ENCODE data around the gene MAST2. TPM values are rescaled to one million over a fixed set of nuclear protein-coding genes. Genes with fewer than 3 reads are reported as not detected.

MAST2 gene
- total and polyA plus RNA-seq, 9 of the 15 experiments (the other 6 are each of a cell fraction or from before 2014, with no cell fraction given): 0.73 to 32.0 (median 17.8) TPM

DNA sequence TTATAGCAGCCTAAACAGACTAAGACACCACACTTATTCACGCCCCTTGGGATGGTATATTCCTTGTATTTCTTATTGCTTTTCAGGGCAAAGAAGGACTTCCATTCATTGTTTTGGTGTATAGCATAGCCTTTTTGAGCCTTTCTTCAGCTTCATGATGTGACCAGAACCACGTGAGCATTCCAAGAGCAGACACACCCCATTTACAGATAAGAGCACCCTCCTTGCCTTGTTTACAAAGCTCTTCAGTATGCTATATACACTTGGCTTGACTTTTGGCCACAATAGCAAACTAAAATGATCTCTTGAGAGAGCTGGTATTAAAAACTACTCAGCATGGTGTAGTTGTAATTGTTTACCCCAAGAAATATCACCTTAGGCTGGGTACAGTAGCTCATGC, 250.3 kb downstream of the MAST2 start (continued):
- TF ChIP-seq TCF7L2 (IDR thresholded peaks at IDR 0.05; ENCODE audit: low read depth, low read length) (no peak), C11orf30 (IDR thresholded peaks at IDR 0.05; ENCODE audit: low read depth) (no peak), POU5F1 (IDR thresholded peaks at IDR 0.05; ENCODE audit: borderline replicate concordance, low read depth, low read length, partially characterized antibody) (peak; percentile 23), EP300 (IDR thresholded peaks at IDR 0.05; ENCODE audit: low read length) (peak; percentile 14; the same call in 1 of the 2 replicates), RCOR1 (IDR thresholded peaks at IDR 0.05; ENCODE audit: borderline replicate concordance in 1 of 2, low read depth in 2 of 2, low read length in 2 of 2) (peak in 1 of 2 experiments; percentile 69; a peak in 1 of 4 replicates), FOXJ2 (tag; IDR thresholded peaks at IDR 0.05) (peak; percentile 86), DIDO1 (tag; IDR thresholded peaks at IDR 0.05; ENCODE audit: low read depth) (no peak), CTBP1 (IDR thresholded peaks at IDR 0.05; ENCODE audit: borderline replicate concordance) (peak; percentile 52; the same call in 1 of the 2 replicates), MAFG (tag; conservative IDR thresholded peaks at IDR 0.05) (no peak), POLR2AphosphoS2 (IDR thresholded peaks at IDR 0.05; ENCODE audit: low read length) (no peak), EZH2 (IDR thresholded peaks at IDR 0.05; ENCODE audit: borderline replicate concordance, low read depth, low read length) (no peak), RAD51 (IDR thresholded peaks at IDR 0.05; ENCODE audit: borderline replicate concordance, low read depth) (peak; percentile 89), NCOR1 (IDR thresholded peaks at IDR 0.05) (no peak), SRSF7 (optimal IDR thresholded peaks at IDR 0.05; ENCODE audit: low read depth, low read length) (no peak), ATF1 (CRISPR knock-in tag; IDR thresholded peaks at IDR 0.05) (no peak), ATF1 (tag; IDR thresholded peaks at IDR 0.05) (no peak), ZNF134 (CRISPR knock-in tag; conservative IDR thresholded peaks at IDR 0.05) (no peak)
- TF ChIP-seq, protein P1, sequence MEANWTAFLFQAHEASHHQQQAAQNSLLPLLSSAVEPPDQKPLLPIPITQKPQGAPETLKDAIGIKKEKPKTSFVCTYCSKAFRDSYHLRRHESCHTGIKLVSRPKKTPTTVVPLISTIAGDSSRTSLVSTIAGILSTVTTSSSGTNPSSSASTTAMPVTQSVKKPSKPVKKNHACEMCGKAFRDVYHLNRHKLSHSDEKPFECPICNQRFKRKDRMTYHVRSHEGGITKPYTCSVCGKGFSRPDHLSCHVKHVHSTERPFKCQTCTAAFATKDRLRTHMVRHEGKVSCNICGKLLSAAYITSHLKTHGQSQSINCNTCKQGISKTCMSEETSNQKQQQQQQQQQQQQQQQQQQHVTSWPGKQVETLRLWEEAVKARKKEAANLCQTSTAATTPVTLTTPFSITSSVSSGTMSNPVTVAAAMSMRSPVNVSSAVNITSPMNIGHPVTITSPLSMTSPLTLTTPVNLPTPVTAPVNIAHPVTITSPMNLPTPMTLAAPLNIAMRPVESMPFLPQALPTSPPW (CRISPR knock-in tag; IDR thresholded peaks at IDR 0.05): no peak
- TF ChIP-seq, protein P2, sequence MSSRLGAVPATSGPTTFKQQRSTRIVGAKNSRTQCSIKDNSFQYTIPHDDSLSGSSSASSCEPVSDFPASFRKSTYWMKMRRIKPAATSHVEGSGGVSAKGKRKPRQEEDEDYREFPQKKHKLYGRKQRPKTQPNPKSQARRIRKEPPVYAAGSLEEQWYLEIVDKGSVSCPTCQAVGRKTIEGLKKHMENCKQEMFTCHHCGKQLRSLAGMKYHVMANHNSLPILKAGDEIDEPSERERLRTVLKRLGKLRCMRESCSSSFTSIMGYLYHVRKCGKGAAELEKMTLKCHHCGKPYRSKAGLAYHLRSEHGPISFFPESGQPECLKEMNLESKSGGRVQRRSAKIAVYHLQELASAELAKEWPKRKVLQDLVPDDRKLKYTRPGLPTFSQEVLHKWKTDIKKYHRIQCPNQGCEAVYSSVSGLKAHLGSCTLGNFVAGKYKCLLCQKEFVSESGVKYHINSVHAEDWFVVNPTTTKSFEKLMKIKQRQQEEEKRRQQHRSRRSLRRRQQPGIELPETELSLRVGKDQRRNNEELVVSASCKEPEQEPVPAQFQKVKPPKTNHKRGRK (tag; IDR thresholded peaks at IDR 0.05): no peak
- TF ChIP-seq, protein P3, sequence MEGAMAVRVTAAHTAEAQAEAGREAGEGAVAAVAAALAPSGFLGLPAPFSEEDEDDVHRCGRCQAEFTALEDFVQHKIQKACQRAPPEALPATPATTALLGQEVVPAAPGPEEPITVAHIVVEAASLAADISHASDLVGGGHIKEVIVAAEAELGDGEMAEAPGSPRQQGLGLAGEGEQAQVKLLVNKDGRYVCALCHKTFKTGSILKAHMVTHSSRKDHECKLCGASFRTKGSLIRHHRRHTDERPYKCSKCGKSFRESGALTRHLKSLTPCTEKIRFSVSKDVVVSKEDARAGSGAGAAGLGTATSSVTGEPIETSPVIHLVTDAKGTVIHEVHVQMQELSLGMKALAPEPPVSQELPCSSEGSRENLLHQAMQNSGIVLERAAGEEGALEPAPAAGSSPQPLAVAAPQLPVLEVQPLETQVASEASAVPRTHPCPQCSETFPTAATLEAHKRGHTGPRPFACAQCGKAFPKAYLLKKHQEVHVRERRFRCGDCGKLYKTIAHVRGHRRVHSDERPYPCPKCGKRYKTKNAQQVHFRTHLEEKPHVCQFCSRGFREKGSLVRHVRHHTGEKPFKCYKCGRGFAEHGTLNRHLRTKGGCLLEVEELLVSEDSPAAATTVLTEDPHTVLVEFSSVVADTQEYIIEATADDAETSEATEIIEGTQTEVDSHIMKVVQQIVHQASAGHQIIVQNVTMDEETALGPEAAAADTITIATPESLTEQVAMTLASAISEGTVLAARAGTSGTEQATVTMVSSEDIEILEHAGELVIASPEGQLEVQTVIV (CRISPR knock-in tag; IDR thresholded peaks at IDR 0.05; ENCODE audit: borderline replicate concordance): no peak
- TF ChIP-seq, protein P4, sequence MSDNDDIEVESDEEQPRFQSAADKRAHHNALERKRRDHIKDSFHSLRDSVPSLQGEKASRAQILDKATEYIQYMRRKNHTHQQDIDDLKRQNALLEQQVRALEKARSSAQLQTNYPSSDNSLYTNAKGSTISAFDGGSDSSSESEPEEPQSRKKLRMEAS (CRISPR knock-in tag; IDR thresholded peaks at IDR 0.05): no peak
- TF ChIP-seq, protein P5, sequence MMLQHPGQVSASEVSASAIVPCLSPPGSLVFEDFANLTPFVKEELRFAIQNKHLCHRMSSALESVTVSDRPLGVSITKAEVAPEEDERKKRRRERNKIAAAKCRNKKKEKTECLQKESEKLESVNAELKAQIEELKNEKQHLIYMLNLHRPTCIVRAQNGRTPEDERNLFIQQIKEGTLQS (IDR thresholded peaks at IDR 0.05): no peak
- TF ChIP-seq, protein P5 (CRISPR knock-in tag; conservative IDR thresholded peaks at IDR 0.05): no peak
- TF ChIP-seq, protein P6, sequence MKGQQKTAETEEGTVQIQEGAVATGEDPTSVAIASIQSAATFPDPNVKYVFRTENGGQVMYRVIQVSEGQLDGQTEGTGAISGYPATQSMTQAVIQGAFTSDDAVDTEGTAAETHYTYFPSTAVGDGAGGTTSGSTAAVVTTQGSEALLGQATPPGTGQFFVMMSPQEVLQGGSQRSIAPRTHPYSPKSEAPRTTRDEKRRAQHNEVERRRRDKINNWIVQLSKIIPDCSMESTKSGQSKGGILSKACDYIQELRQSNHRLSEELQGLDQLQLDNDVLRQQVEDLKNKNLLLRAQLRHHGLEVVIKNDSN (CRISPR knock-in tag; IDR thresholded peaks at IDR 0.05): peak; percentile 89
